HCT116 (cell line): ENCODE data around the gene FASLG. TPM values are rescaled to one million over a fixed set of nuclear protein-coding genes. Genes with fewer than 3 reads are reported as not detected.

Experiments
- ATAC-seq: fragments of 200-7000 bp; cut with Tn5 transposase; 2 replicates; pipeline ENCODE4 v1.9.1; 2020; ENCODE audit warnings: mild to moderate bottlenecking, moderate library complexity
- BruUV-seq: library from RNA; stranded (reverse); fragments of 400-500 nt; replicated peaks from 2 replicates; lab custom pipeline; 2021; lab: Mats Ljungman, UMichigan
- CTCF ChIA-PET: fragments of 300-600 bp; sonication (Branson Sonifier 250); formaldehyde crosslinking; loops from one replicate; lab custom pipeline; 2021; ENCODE audit warnings: antibody characterized with exemption; lab: Charles Lee
- POLR2A ChIA-PET: fragments of 300-600, 350-600 bp; sonication (Branson Sonifier 250); formaldehyde crosslinking; loops from one replicate; lab custom pipeline; 2021; ENCODE audit warnings: antibody characterized with exemption; lab: Charles Lee
- RAD21 ChIA-PET, 2 experiments: fragments of 300-600 bp; sonication (Branson Sonifier 250); formaldehyde crosslinking; loops; one replicate each; lab custom pipeline; 2023; ENCODE audit warnings: low total read pairs in 2 of 2; ENCODE audit not compliant: uncharacterized antibody in 2 of 2, unreplicated experiment in 2 of 2, low non-redundant PET in 1 of 2; lab: Charles Lee
- DNase-seq: peaks from one replicate; pipeline ENCODE4 v3.0.0-alpha.2; 2010; ENCODE audit warnings: low read depth, low spot score
- H2AFZ ChIP-seq: fragments of 200-600 bp; shearing (Covaris generic), sonication (generic); 2 replicates; pipeline ENCODE4 v1.6.1; 2017; ENCODE audit warnings: low read depth, mixed run types, mixed read lengths, antibody characterized with exemption, low read length; ENCODE audit not compliant: poor library complexity, severe bottlenecking
- H3K27ac ChIP-seq: 2 replicates; pipeline ENCODE4 v1.5.1; 2012; ENCODE audit warnings: low read depth, low read length
- H3K27me3 ChIP-seq: fragments of 200-600 bp; sonication (generic); 2 replicates; pipeline ENCODE4 v1.6.1; 2016; ENCODE audit warnings: mixed run types, low read length, mixed read lengths; ENCODE audit not compliant: insufficient read depth
- H3K36me3 ChIP-seq, 2 experiments: fragments of 200-500 bp in 1 of 2; fragments of 200-600 bp in 1 of 2; sonication (Bioruptor generic) in 1 of 2; sonication (generic) in 1 of 2; 2 replicates each; pipeline versions ENCODE4 v1.5.1 to v1.6.1; 2014 to 2016; ENCODE audit warnings: low read length in 2 of 2, inconsistent platforms in 1 of 2, mixed read lengths in 1 of 2, mixed run types in 1 of 2; ENCODE audit not compliant: insufficient read depth in 2 of 2, control insufficient read depth in 1 of 2
- H3K4me1 ChIP-seq, 2 experiments: fragments of 200-600 bp in 1 of 2; sonication (generic) in 1 of 2; 2 replicates each; pipeline versions ENCODE4 v1.5.1 to v1.6.1; 2012 to 2017; ENCODE audit warnings: low read length in 2 of 2, inconsistent platforms in 1 of 2, mild to moderate bottlenecking in 1 of 2, mixed read lengths in 1 of 2, mixed run types in 1 of 2, moderate library complexity in 1 of 2; ENCODE audit not compliant: insufficient read depth in 2 of 2, control insufficient read depth in 1 of 2
- H3K4me2 ChIP-seq: fragments of 200-600 bp; sonication (generic); 2 replicates; pipeline ENCODE4 v1.6.1; 2017; ENCODE audit warnings: mixed run types, low read length, mixed read lengths
- H3K4me3 ChIP-seq, 2 experiments: fragments of 200-600 bp in 1 of 2; sonication (generic) in 1 of 2; replicated peaks in 1 of 2; 2 replicates each; pipeline ENCODE4 v1.5.1; 2011 to 2016; ENCODE audit warnings: low read length in 2 of 2, control low read depth in 1 of 2, low read depth in 1 of 2, mild to moderate bottlenecking in 1 of 2, mixed read lengths in 1 of 2, mixed run types in 1 of 2
- H3K79me2 ChIP-seq: fragments of 200-600 bp; sonication (generic); 2 replicates; pipeline ENCODE4 v1.6.1; 2017; ENCODE audit warnings: mild to moderate bottlenecking, mixed run types, low read length, moderate library complexity, mixed read lengths; ENCODE audit not compliant: insufficient read depth
- H3K9ac ChIP-seq: fragments of 200-600 bp; sonication (generic); 2 replicates; pipeline ENCODE4 v1.6.1; 2016; ENCODE audit warnings: low read length, mixed read lengths
- H3K9me2 ChIP-seq: fragments of 200-600 bp; sonication (generic), shearing (Covaris generic); 2 replicates; pipeline ENCODE4 v1.6.1; 2017; ENCODE audit warnings: mixed run types, mild to moderate bottlenecking, moderate library complexity; ENCODE audit not compliant: insufficient read depth
- H3K9me3 ChIP-seq, 2 experiments: fragments of 200-500 bp in 1 of 2; fragments of 200-600 bp in 1 of 2; sonication (Bioruptor generic) in 1 of 2; sonication (generic) in 1 of 2; 2 replicates each; pipeline ENCODE4 v1.6.1; 2014 to 2017; ENCODE audit warnings: low read length in 2 of 2, mixed read lengths in 2 of 2, inconsistent platforms in 1 of 2, low read depth in 1 of 2, mild to moderate bottlenecking in 1 of 2, mixed run types in 1 of 2, moderate library complexity in 1 of 2; ENCODE audit not compliant: control insufficient read depth in 1 of 2, insufficient read depth in 1 of 2
- H4K20me1 ChIP-seq: fragments of 200-600 bp; sonication (generic), shearing (Covaris generic); 2 replicates; pipeline ENCODE4 v1.6.1; 2017; ENCODE audit warnings: mixed run types, mild to moderate bottlenecking, moderate library complexity; ENCODE audit not compliant: insufficient read depth
- ELF1 ChIP-seq: IDR thresholded peaks from 2 replicates; pipeline ENCODE4 v1.6.1; 2012; ENCODE audit warnings: low read depth, borderline replicate concordance
- FOSL1 ChIP-seq: IDR thresholded peaks from 2 replicates; pipeline ENCODE4 v1.6.1; 2012; ENCODE audit warnings: low read depth
- POLR2AphosphoS5 ChIP-seq: IDR thresholded peaks from 2 replicates; pipeline ENCODE4 v1.6.1; 2011; ENCODE audit warnings: mild to moderate bottlenecking, low read depth, low read length, moderate library complexity
- SP1 ChIP-seq: IDR thresholded peaks from 2 replicates; pipeline ENCODE4 v1.6.1; 2012; ENCODE audit warnings: low read depth
- intact Hi-C: fragments of 100-400 bp; cut with micrococcal nuclease; formaldehyde crosslinking; loops from 2 replicates; pipeline ENCODE4 v1.10.0; 2022
- total RNA-seq: library from RNA; stranded (reverse); gene quantifications from one replicate; pipeline ENCODE4 v1.2.1, GENCODE V29; 2021; ENCODE audit not compliant: unreplicated experiment
- TF ChIP-seq, protein P1 (sequence below): IDR thresholded peaks from 2 replicates; pipeline ENCODE4 v1.6.1; 2012; ENCODE audit warnings: low read depth
- TF ChIP-seq, protein P2 (sequence below): IDR thresholded peaks from 2 replicates; pipeline ENCODE4 v1.6.1; 2011; ENCODE audit warnings: mild to moderate bottlenecking, low read length, moderate library complexity; ENCODE audit not compliant: insufficient replicate concordance; ENCODE audit errors: extremely low read depth

FASLG gene
- total RNA-seq, 1 experiment from 2014 or later = not detected

DNA sequence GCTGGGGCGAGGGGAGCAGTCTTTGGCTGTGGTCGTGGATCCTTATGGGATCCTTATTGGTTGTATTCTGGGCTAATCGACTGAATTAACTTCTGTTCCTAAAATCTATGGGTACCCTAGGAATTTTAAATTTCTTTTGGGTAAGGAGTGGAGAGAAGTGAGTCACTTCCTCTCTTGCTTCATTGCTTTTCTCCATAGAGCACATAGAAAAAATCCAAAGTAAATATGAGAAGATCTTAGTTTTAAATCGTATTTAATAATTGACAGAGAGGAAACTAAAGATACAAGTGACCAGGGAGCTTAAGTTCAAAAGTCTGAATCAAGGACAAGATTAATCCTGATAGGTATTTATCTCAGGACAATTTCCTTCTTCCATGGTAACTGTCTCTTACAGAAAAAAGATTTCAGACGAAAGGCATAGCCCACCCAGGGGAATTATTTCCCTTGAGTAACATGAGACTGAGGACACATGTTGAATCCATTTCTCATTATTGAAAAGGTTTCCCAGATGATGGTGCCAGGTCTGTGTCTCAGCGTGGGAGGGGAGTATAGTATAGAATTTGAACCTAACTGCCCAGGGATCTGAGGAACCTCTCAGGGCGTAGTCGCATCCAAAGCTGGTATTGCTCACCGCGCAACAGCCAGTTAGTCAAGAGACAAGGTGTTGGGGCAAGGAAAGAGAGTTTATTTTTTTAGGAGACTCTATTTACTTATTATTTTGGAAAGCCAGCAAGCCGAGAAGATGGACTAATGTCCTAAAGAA is 28.7 kb upstream of the FASLG start:
- DNase-seq (no peak), ATAC-seq (no peak)
- Histone ChIP-seq H4K20me1 (no peaks in the 10 kb centered on the region), H3K4me1 (no peaks in the 10 kb centered on the region), H3K36me3 (no peaks in the 10 kb centered on the region), H3K9me2 (no peaks in the 10 kb centered on the region), H3K9ac (no peak overlapping the region), H3K27ac (no peak overlapping the region), H3K4me2 (no peak overlapping the region), H3K27me3 (no peaks in the 10 kb centered on the region), H3K79me2 (no peaks in the 10 kb centered on the region), H3K4me3 (no peak overlapping the region), H3K9me3 (no peaks in the 10 kb centered on the region), H2AFZ (peak overlapping the region; percentile 44)
- ChIA-PET CTCF (no interaction called here), POLR2A (no interaction called here), RAD21 (no interaction called here)
- no TSS peak for BruUV-seq
- no peak for TF ChIP-seq FOSL1
- TF ChIP-seq, protein P1, sequence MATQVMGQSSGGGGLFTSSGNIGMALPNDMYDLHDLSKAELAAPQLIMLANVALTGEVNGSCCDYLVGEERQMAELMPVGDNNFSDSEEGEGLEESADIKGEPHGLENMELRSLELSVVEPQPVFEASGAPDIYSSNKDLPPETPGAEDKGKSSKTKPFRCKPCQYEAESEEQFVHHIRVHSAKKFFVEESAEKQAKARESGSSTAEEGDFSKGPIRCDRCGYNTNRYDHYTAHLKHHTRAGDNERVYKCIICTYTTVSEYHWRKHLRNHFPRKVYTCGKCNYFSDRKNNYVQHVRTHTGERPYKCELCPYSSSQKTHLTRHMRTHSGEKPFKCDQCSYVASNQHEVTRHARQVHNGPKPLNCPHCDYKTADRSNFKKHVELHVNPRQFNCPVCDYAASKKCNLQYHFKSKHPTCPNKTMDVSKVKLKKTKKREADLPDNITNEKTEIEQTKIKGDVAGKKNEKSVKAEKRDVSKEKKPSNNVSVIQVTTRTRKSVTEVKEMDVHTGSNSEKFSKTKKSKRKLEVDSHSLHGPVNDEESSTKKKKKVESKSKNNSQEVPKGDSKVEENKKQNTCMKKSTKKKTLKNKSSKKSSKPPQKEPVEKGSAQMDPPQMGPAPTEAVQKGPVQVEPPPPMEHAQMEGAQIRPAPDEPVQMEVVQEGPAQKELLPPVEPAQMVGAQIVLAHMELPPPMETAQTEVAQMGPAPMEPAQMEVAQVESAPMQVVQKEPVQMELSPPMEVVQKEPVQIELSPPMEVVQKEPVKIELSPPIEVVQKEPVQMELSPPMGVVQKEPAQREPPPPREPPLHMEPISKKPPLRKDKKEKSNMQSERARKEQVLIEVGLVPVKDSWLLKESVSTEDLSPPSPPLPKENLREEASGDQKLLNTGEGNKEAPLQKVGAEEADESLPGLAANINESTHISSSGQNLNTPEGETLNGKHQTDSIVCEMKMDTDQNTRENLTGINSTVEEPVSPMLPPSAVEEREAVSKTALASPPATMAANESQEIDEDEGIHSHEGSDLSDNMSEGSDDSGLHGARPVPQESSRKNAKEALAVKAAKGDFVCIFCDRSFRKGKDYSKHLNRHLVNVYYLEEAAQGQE = no peak
- no peak for TF ChIP-seq SP1
- TF ChIP-seq, protein P2, sequence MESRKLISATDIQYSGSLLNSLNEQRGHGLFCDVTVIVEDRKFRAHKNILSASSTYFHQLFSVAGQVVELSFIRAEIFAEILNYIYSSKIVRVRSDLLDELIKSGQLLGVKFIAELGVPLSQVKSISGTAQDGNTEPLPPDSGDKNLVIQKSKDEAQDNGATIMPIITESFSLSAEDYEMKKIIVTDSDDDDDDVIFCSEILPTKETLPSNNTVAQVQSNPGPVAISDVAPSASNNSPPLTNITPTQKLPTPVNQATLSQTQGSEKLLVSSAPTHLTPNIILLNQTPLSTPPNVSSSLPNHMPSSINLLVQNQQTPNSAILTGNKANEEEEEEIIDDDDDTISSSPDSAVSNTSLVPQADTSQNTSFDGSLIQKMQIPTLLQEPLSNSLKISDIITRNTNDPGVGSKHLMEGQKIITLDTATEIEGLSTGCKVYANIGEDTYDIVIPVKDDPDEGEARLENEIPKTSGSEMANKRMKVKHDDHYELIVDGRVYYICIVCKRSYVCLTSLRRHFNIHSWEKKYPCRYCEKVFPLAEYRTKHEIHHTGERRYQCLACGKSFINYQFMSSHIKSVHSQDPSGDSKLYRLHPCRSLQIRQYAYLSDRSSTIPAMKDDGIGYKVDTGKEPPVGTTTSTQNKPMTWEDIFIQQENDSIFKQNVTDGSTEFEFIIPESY = no peak
- TF ChIP-seq ELF1 = no peak
- TF ChIP-seq POLR2AphosphoS5 = no peak
- intact Hi-C loops = no loop called here
